Right ventricle myocardium superior (tissue), 1 donor: Measurements from ENCODE around the gene PHLPP1. TPM values are rescaled to one million over a fixed set of nuclear protein-coding genes. Genes with fewer than 3 reads are reported as not detected.

Experiments
- total RNA-seq: library from RNA; stranded (reverse); fragmentation: NEBNext Ultra II Directional; extraction: Animal tissue kit (Norgen Biotek cat#: 25700); gene quantifications from one replicate; pipeline ENCODE4 v1.2.1, GENCODE V29; 2021
- donor health status: DM: no; HTN: yes; CAD: no; lungs with severe emphysema.

Gene PHLPP1
- total RNA-seq, 1 donor from 2014 or later = 6.2 TPM

Other genes starting within 250 kb of the PHLPP1 start
- gene ZCCHC2, start 192.5 kb upstream of the PHLPP1 start, total RNA-seq = 16.1 TPM